ENCODE measurements around the gene RILPL1. TPM values are rescaled to one million over a fixed set of nuclear protein-coding genes. Genes with fewer than 3 reads are reported as not detected.
"Not testable (repeated sequence)": the region's sequence is repeated elsewhere in the genome, so short reads cannot be mapped to it uniquely, and the experiment has no call there.

RILPL1 gene
- total RNA-seq, 1 donor from 2014 or later, result 5.9 TPM

DNA sequence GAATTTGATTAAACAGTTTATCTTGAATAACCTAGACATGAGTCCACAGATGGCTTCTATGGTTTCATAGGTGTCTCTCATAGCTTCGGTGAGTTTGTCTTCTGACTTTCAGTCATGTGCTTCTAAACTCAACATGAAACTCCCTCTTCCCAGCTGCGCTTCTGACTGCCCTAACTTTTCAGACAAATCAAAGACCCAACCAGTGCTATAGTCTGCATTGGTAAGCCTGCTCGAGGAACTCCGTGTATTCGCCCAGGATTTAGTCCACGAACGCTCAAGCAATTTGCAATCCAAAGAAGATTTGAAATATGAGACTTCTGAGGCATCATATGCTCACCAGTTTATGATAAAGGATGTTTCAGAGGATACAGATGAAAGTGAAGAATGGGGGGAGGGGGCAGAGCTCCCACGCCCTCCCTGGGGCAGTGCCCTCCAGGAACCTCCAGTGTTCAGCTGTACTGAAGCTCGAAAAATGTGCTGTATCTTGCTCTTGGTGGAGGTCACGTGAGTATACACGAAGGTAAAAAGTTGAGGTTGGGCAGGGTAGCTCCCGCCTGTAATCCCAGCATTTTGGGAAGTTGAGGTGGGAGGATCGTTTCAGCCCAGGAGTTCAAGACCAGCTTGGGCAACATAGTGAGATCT lies 91.9 kb downstream of the RILPL1 start:
- Mint-ChIP-seq H3K4me3 (ENCODE audit: low read depth) (no peak overlapping the region), H3K4me1 (ENCODE audit: low read depth) (peaks cover 22% of the 10 kb centered on the region), H3K9me3 (no peaks in the 10 kb centered on the region), H3K27me3 (ENCODE audit: low read depth) (no peaks in the 10 kb centered on the region), H3K36me3 (ENCODE audit: low read depth) (no peaks in the 10 kb centered on the region), H3K27ac (no peak overlapping the region)
- intact Hi-C loops (cut with micrococcal nuclease), result no loop called here
- no peak for DNase-seq (ENCODE audit: low spot score)

DNA sequence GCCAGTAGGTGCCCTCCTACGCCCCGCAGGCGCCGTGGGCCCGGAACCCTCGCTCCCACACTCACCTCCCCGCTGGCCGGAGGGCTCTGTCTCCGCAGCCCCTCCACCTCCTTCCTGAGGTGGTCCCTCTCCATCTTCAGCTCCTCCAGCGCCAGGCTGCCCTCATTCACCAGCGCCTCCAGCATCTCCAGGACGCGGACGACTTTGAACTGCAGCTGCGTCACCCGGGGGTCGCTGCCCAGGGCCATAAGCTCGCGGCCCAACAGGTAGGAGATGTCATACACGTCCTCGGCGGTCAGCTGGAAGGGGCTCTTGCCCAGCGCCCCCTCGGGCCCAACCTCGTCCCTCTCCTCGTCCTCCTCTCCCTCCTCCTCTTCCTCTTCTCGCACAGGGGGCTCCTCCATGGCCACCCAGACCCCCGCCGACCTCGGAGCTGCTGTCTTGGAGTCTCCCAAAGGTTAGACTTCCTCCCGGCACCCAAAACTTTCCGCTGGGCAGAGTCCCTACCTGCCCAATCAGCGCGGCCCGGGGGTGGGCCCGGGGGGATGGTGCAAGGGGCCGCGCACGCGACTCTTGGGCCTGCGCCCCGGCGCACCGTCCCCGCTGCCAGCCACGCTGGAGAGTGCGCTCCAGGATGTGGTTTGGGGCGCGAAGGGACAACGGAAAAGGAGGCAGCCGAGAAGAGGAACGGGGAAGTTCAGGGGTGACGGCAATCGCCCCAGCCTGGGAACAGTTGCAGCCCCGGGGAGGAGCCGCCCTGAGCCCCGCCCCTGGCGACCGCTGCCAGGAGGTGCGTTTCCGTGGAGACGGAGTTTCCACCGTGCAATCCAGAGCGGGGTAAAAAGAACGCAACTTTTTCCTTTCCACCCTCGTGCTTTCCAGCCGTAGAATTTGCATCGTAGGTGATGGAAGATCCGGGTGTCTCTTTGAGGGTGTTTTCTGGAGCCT lies 97.2 kb downstream of the RILPL1 start, which contains the start of gene RILPL2:
Gene RILPL2, minus strand, starts transcription at position 668 of the 948 bp plus-strand sequence. Its CDS starts 264 bp downstream, at position 404.
- no peaks in the 10 kb centered on the region for H3K9me3 Mint-ChIP-seq
- intact Hi-C loops (cut with micrococcal nuclease), result loop anchor here (5.0 to 10.0 kb wide), 2 partner anchors 49 to 279 kb away; partner anchors contain the start of gene ATP6V0A2
- peak within 1 kb of the TSS; percentile 99 for H3K27ac Mint-ChIP-seq
- peak; percentile 91 for DNase-seq (ENCODE audit: low spot score)
- H3K4me3 Mint-ChIP-seq (ENCODE audit: low read depth), result peak within 1 kb of the TSS; percentile 100
- peaks cover 36% of the 10 kb centered on the region for H3K36me3 Mint-ChIP-seq (ENCODE audit: low read depth)
- no peaks in the 10 kb centered on the region for H3K27me3 Mint-ChIP-seq (ENCODE audit: low read depth)
- H3K4me1 Mint-ChIP-seq (ENCODE audit: low read depth), result peaks cover 39% of the 10 kb centered on the region

- Mint-ChIP-seq H3K4me3 (ENCODE audit: low read depth) (peak overlapping the region; percentile 100), H3K36me3 (ENCODE audit: low read depth) (peaks cover 42% of the 10 kb centered on the region), H3K4me1 (ENCODE audit: low read depth) (peaks cover 44% of the 10 kb centered on the region), H3K27ac (peak overlapping the region; percentile 99), H3K27me3 (ENCODE audit: low read depth) (no peaks in the 10 kb centered on the region), H3K9me3 (no peaks in the 10 kb centered on the region)
- no peak for DNase-seq (ENCODE audit: low spot score)
- intact Hi-C loops (cut with micrococcal nuclease), result loop anchor here (5.0 to 10.0 kb wide), 2 partner anchors 48 to 279 kb away; partner anchors contain the start of gene ATP6V0A2
Observed at GRCh38 chr12:123435636-123436016, 97.9 kb downstream of the RILPL1 start.

DNA sequence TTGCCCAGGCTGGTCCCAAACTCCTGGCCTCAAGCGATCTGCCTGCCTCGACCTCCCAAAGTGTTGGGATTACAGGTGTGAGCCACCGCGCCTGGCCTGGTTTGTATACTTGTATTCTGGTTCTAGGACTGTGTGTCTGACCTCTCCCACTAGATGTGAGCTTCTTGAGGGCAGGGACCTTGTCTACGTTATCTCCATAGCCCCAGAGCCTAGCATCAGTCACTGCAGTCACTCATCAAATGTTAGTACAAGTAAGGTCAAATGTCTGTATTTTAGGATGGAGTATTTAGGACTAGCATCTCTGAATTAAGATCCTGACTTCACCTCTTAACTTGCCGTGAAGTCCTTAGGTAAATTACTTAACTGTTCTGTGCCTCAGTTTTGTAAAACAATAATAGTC lies 99.9 kb downstream of the RILPL1 start:
- Mint-ChIP-seq H3K4me3 (ENCODE audit: low read depth) (peak overlapping the region; percentile 100), H3K27me3 (ENCODE audit: low read depth) (no peaks in the 10 kb centered on the region), H3K27ac (peak overlapping the region; percentile 83), H3K36me3 (ENCODE audit: low read depth) (peaks cover 54% of the 10 kb centered on the region), H3K9me3 (no peaks in the 10 kb centered on the region), H3K4me1 (ENCODE audit: low read depth) (peaks cover 46% of the 10 kb centered on the region)
- no peak for DNase-seq (ENCODE audit: low spot score)
- intact Hi-C loops (cut with micrococcal nuclease), result loop anchor here (10.0 kb wide), 1 partner anchor 281 kb away; the partner anchor contains the start of gene ATP6V0A2

DNA sequence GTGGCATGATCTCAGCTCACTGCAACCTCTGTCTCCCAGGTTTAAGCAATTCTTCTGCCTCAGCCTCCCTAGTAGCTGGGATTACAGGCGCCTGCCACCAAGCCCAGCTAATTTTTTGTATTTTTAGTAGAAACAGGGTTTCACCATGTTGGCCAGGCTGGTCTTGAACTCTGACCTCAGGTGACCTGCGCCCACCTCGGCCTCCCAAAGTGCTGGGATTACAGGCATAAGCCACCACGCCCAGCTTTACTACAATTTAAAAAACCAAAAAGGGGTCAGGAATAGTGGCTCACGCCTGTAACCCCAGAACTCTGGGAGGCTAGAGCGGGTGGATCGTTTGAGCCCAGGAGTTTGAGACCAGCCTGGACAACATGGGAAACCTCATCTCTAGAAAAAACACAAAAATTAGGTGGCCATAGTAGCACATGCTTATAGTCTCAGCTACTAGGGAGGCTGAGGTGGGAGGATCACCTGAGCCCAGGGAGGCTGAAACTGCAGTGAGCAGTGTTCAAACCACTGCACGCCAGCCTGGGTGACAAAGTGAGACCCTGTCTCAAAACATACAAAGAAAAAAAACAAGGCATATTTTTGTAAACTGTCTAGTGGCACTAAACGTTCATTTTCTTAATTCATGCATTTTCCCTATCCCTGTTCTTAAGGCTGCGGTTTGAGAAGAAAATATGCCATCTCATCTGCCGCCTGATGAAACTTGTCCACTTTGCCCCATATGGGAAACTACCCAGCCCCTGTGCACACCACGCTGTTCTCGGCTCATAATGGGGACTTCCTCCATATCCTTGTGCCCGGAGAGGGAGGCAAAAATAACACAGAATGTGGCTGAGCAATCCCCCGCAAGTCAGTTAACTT lies 101.3 kb downstream of the RILPL1 start:
- not testable (repeated sequence) for H3K9me3 Mint-ChIP-seq; H3K27me3 Mint-ChIP-seq (ENCODE audit: low read depth); DNase-seq (ENCODE audit: low spot score)
- peak overlapping the region; percentile 100 for H3K4me3 Mint-ChIP-seq (ENCODE audit: low read depth)
- H3K27ac Mint-ChIP-seq, result peak overlapping the region; percentile 80
- intact Hi-C loops (cut with micrococcal nuclease), result loop anchor here (10.0 kb wide), 1 partner anchor 283 kb away; the partner anchor contains the start of gene ATP6V0A2
- peaks cover 65% of the 10 kb centered on the region for H3K36me3 Mint-ChIP-seq (ENCODE audit: low read depth)
- H3K4me1 Mint-ChIP-seq (ENCODE audit: low read depth), result peaks cover 47% of the 10 kb centered on the region

DNA sequence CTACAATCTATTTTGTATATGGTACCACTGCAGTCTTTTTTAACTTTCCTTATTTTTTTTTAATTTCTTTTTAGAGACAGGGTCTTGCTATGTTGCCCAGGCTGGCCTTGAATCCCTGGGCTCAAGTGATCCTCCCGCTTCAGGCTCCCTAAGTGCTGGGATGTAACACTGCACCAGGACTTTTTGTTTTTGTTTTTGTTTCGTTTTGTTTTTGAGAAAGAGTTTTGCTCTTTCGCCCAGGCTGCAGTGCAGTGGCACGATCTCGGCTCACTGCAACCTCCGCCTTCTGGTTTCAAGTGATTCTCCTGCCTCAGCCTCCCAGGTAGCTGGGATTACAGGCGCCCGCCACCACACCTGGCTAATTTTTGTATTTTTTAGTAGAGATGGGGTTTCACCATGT lies 104.4 kb downstream of the RILPL1 start:
- DNase-seq (ENCODE audit: low spot score); H3K27me3 Mint-ChIP-seq (ENCODE audit: low read depth); H3K4me3 Mint-ChIP-seq (ENCODE audit: low read depth); H3K9me3 Mint-ChIP-seq: not testable (repeated sequence)
- Mint-ChIP-seq H3K4me1 (ENCODE audit: low read depth) (peaks cover 36% of the 10 kb centered on the region), H3K36me3 (ENCODE audit: low read depth) (peaks cover 66% of the 10 kb centered on the region), H3K27ac (peak overlapping the region; percentile 45)
- intact Hi-C loops (cut with micrococcal nuclease), result loop anchor here (2.0 kb wide), 1 partner anchor 154 kb away; no protein-coding TSS in a partner anchor

GRCh38 chr12:123428591-123428990 lies 104.9 kb downstream of the RILPL1 start:
- DNase-seq (ENCODE audit: low spot score), result no peak
- Mint-ChIP-seq H3K27me3 (ENCODE audit: low read depth) (no peaks in the 10 kb centered on the region), H3K4me1 (ENCODE audit: low read depth) (peaks cover 34% of the 10 kb centered on the region), H3K36me3 (ENCODE audit: low read depth) (peaks cover 68% of the 10 kb centered on the region), H3K27ac (peak overlapping the region; percentile 73), H3K9me3 (no peaks in the 10 kb centered on the region), H3K4me3 (ENCODE audit: low read depth) (no peak overlapping the region)
- intact Hi-C loops (cut with micrococcal nuclease), result loop anchor here (2.0 kb wide), 1 partner anchor 154 kb away; no protein-coding TSS in a partner anchor

- Mint-ChIP-seq H3K4me1 (ENCODE audit: low read depth) (peaks cover 22% of the 10 kb centered on the region), H3K27me3 (ENCODE audit: low read depth) (no peaks in the 10 kb centered on the region), H3K9me3 (no peaks in the 10 kb centered on the region), H3K4me3 (ENCODE audit: low read depth) (no peak overlapping the region), H3K27ac (peak overlapping the region; percentile 73), H3K36me3 (ENCODE audit: low read depth) (peaks cover 69% of the 10 kb centered on the region)
- intact Hi-C loops (cut with micrococcal nuclease), result no loop called here
- DNase-seq (ENCODE audit: low spot score), result no peak
Observed at GRCh38 chr12:123427036-123427769, 106.3 kb downstream of the RILPL1 start.

- Mint-ChIP-seq H3K27ac (no peak overlapping the region), H3K4me3 (ENCODE audit: low read depth) (no peak overlapping the region), H3K27me3 (ENCODE audit: low read depth) (no peaks in the 10 kb centered on the region), H3K36me3 (ENCODE audit: low read depth) (peaks cover 70% of the 10 kb centered on the region), H3K4me1 (ENCODE audit: low read depth) (peaks cover 3% of the 10 kb centered on the region), H3K9me3 (no peaks in the 10 kb centered on the region)
- DNase-seq (ENCODE audit: low spot score), result no peak
- intact Hi-C loops (cut with micrococcal nuclease), result no loop called here
Observed at GRCh38 chr12:123421314-123421713, 112.2 kb downstream of the RILPL1 start.
